SK-N-SH (cell line): ENCODE results near the gene TAF6. TPM values are rescaled to one million over a fixed set of nuclear protein-coding genes. Genes with fewer than 3 reads are reported as not detected.
A peak's percentile ranks its signal among the peaks of the same experiment; 100 is the strongest.

Source experiments
- CTCF ChIA-PET: fragments of 300-600, 350-600 bp; formaldehyde crosslinking; extraction: SDS; loops from one replicate; lab custom pipeline; 2021; lab: Yijun Ruan, JAX
- POLR2A ChIA-PET: fragments of 350-600 bp; sonication (Branson Sonifier 250); formaldehyde crosslinking; extraction: SDS; loops from one replicate; lab custom pipeline; 2020; ENCODE audit warnings: antibody characterized with exemption, inconsistent platforms; lab: Yijun Ruan, JAX
- DNase-seq: peaks from one replicate; pipeline ENCODE4 v3.0.0; 2012
- H2AFZ ChIP-seq: fragments of 200-600 bp; sonication (generic); 2 replicates; pipeline ENCODE4 v1.8.1; 2016; ENCODE audit warnings: antibody characterized with exemption, mild to moderate bottlenecking, low read depth
- H3F3A ChIP-seq: fragments of 200-600 bp; sonication (generic); replicated peaks from 2 replicates; pipeline ENCODE3; 2016; ENCODE audit warnings: antibody characterized with exemption, mild to moderate bottlenecking; ENCODE audit not compliant: insufficient read depth
- H3K27ac ChIP-seq, 2 experiments: fragments of 200-500 bp in 1 of 2; fragments of 200-600 bp in 1 of 2; sonication (Bioruptor generic) in 1 of 2; sonication (generic), shearing (Covaris generic) in 1 of 2; 2 replicates each; pipeline versions ENCODE4 v1.5.1 to v1.6.1; 2014 to 2016; ENCODE audit warnings: low read depth in 2 of 2, inconsistent platforms in 1 of 2, low read length in 1 of 2, mild to moderate bottlenecking in 1 of 2, mixed read lengths in 1 of 2
- H3K27me3 ChIP-seq: fragments of 200-600 bp; sonication (generic), shearing (Covaris generic); 2 replicates; pipeline ENCODE4 v1.6.1; 2016; ENCODE audit warnings: mixed run types; ENCODE audit not compliant: insufficient read depth
- H3K36me3 ChIP-seq, 2 experiments: fragments of 200-500 bp in 1 of 2; fragments of 200-600 bp in 1 of 2; sonication (Bioruptor generic) in 1 of 2; sonication (generic) in 1 of 2; replicated peaks in 1 of 2; 2 replicates each; pipeline versions ENCODE3 to v1.5.1; 2014 to 2016; ENCODE audit warnings: low read length in 1 of 2, mild to moderate bottlenecking in 1 of 2; ENCODE audit not compliant: insufficient read depth in 2 of 2, control insufficient read depth in 1 of 2
- H3K4me1 ChIP-seq, 2 experiments: fragments of 200-500 bp in 1 of 2; fragments of 200-600 bp in 1 of 2; sonication (Bioruptor generic) in 1 of 2; sonication (generic), shearing (Covaris generic) in 1 of 2; 2 replicates each; pipeline versions ENCODE4 v1.5.1 to v1.6.1; 2014 to 2016; ENCODE audit warnings: low read depth in 1 of 2, low read length in 1 of 2, mixed run types in 1 of 2; ENCODE audit not compliant: insufficient read depth in 2 of 2, control insufficient read depth in 1 of 2
- H3K4me2 ChIP-seq: fragments of 200-600 bp; sonication (generic), shearing (Covaris generic); 2 replicates; pipeline ENCODE4 v1.6.1; 2017; ENCODE audit warnings: mixed run types
- H3K4me3 ChIP-seq, 2 experiments: fragments of 200-500 bp in 1 of 2; fragments of 200-600 bp in 1 of 2; sonication (Bioruptor generic) in 1 of 2; sonication (generic), shearing (Covaris generic) in 1 of 2; 2 replicates each; pipeline versions ENCODE4 v1.5.1 to v1.8.1; 2014 to 2016; ENCODE audit warnings: low read depth in 2 of 2, inconsistent platforms in 1 of 2, low read length in 1 of 2, mild to moderate bottlenecking in 1 of 2, mixed read lengths in 1 of 2, moderate library complexity in 1 of 2
- H3K79me2 ChIP-seq: fragments of 200-600 bp; sonication (generic); 2 replicates; pipeline ENCODE4 v1.8.1; 2017; ENCODE audit warnings: mild to moderate bottlenecking; ENCODE audit not compliant: insufficient read depth
- H3K9ac ChIP-seq: fragments of 200-600 bp; sonication (generic); 2 replicates; pipeline ENCODE4 v1.6.1; 2017; ENCODE audit warnings: mixed run types
- H3K9me2 ChIP-seq: fragments of 200-600 bp; sonication (generic); 2 replicates; pipeline ENCODE4 v1.6.1; 2017; ENCODE audit warnings: mixed run types
- H3K9me3 ChIP-seq: fragments of 200-600 bp; sonication (generic); 2 replicates; pipeline ENCODE4 v1.6.1; 2017; ENCODE audit warnings: mixed run types, mild to moderate bottlenecking, moderate library complexity
- H4K20me1 ChIP-seq: fragments of 200-600 bp; sonication (generic); 2 replicates; pipeline ENCODE4 v1.6.1; 2017; ENCODE audit warnings: mild to moderate bottlenecking, mixed run types; ENCODE audit not compliant: insufficient read depth
- CHD2 ChIP-seq: fragments of 150-350 bp; IDR thresholded peaks from 2 replicates; pipeline ENCODE4 v1.6.1; 2018; ENCODE audit warnings: low read length; ENCODE audit not compliant: partially characterized antibody
- EZH2phosphoT487 ChIP-seq: fragments of 200-600 bp; sonication (generic); IDR thresholded peaks from 2 replicates; pipeline ENCODE4 v1.6.1; 2017; ENCODE audit warnings: low read depth, mixed run types, mild to moderate bottlenecking, antibody characterized with exemption, moderate library complexity, borderline replicate concordance
- FOSL2 ChIP-seq: IDR thresholded peaks from 2 replicates; pipeline ENCODE4 v1.4.0; 2012; ENCODE audit warnings: low read depth, mild to moderate bottlenecking, moderate library complexity, borderline replicate concordance
- FOXJ3 ChIP-seq: sonication (generic); formaldehyde crosslinking; IDR thresholded peaks from 2 replicates; pipeline ENCODE4 v1.5.1; 2020; ENCODE audit warnings: mild to moderate bottlenecking, missing genetic modification reagents
- FOXM1 ChIP-seq: IDR thresholded peaks from 2 replicates; pipeline ENCODE4 v1.4.0; 2012; ENCODE audit warnings: low read depth, mild to moderate bottlenecking
- GABPA ChIP-seq: IDR thresholded peaks from 2 replicates; pipeline ENCODE4 v1.4.0; 2012; ENCODE audit warnings: low read depth, mild to moderate bottlenecking
- MEF2A ChIP-seq: IDR thresholded peaks from 2 replicates; pipeline ENCODE4 v1.4.0; 2012; ENCODE audit warnings: low read depth, borderline replicate concordance
- NFIC ChIP-seq: IDR thresholded peaks from 2 replicates; pipeline ENCODE4 v1.4.0; 2012; ENCODE audit warnings: borderline replicate concordance
- POLR2AphosphoS5 ChIP-seq: IDR thresholded peaks from 2 replicates; pipeline ENCODE4 v1.6.1; 2012; ENCODE audit warnings: low read depth, low read length
- RAD21 ChIP-seq: IDR thresholded peaks from 2 replicates; pipeline ENCODE4 v1.6.1; 2012; ENCODE audit warnings: mild to moderate bottlenecking, low read length
- RFX5 ChIP-seq: IDR thresholded peaks from 2 replicates; pipeline ENCODE4 v1.6.1; 2012; ENCODE audit warnings: mild to moderate bottlenecking, improper control_type of control experiment, low read length
- SIN3A ChIP-seq: IDR thresholded peaks from 2 replicates; pipeline ENCODE4 v1.6.1; 2012; ENCODE audit warnings: low read depth, mild to moderate bottlenecking, low read length, moderate library complexity, borderline replicate concordance
- SMC3 ChIP-seq: IDR thresholded peaks from 2 replicates; pipeline ENCODE4 v1.6.1; 2012; ENCODE audit warnings: low read depth, low read length, improper control_type of control experiment
- TAF1 ChIP-seq: IDR thresholded peaks from 2 replicates; pipeline ENCODE4 v1.6.1; 2012; ENCODE audit warnings: low read depth, mild to moderate bottlenecking, low read length, moderate library complexity, borderline replicate concordance
- TEAD4 ChIP-seq: IDR thresholded peaks from 2 replicates; pipeline ENCODE4 v1.4.0; 2012; ENCODE audit warnings: mild to moderate bottlenecking, borderline replicate concordance; ENCODE audit not compliant: insufficient read depth
- YY1 ChIP-seq: IDR thresholded peaks from 2 replicates; pipeline ENCODE4 v1.4.0; 2012; ENCODE audit warnings: low read depth, mild to moderate bottlenecking
- WGBS: methylation state at CpG from one replicate; pipeline ENCODE4 v1.1.6; 2017; ENCODE audit warnings: low lambda C conversion rate; 5-methylcytosine and 5-hydroxymethylcytosine counted together
- polyA plus RNA-seq, 3 experiments: library from polyadenylated mRNA; depleted of rRNA; stranded (reverse); fragments of >200 nt; gene quantifications; 2 replicates each; pipeline ENCODE4 v1.2.3, GENCODE V29; 2012
- TF ChIP-seq, protein P1 (sequence below): IDR thresholded peaks from 2 replicates; pipeline ENCODE4 v1.6.1; 2012; ENCODE audit warnings: mild to moderate bottlenecking, low read depth, low read length, moderate library complexity
- TF ChIP-seq, protein P2 (sequence below): IDR thresholded peaks from 2 replicates; pipeline ENCODE4 v1.4.0; 2012; ENCODE audit warnings: low read depth
- TF ChIP-seq, protein P3 (sequence below): IDR thresholded peaks from 2 replicates; pipeline ENCODE4; 2012
- TF ChIP-seq, protein P4 (sequence below): IDR thresholded peaks from 2 replicates; pipeline ENCODE4 v1.4.0; 2012; ENCODE audit warnings: low read depth, borderline replicate concordance

TAF6 gene
- polyA plus RNA-seq, 1 of the 3 experiments (the other 2 are of a cell fraction) = 70.5 TPM

DNA sequence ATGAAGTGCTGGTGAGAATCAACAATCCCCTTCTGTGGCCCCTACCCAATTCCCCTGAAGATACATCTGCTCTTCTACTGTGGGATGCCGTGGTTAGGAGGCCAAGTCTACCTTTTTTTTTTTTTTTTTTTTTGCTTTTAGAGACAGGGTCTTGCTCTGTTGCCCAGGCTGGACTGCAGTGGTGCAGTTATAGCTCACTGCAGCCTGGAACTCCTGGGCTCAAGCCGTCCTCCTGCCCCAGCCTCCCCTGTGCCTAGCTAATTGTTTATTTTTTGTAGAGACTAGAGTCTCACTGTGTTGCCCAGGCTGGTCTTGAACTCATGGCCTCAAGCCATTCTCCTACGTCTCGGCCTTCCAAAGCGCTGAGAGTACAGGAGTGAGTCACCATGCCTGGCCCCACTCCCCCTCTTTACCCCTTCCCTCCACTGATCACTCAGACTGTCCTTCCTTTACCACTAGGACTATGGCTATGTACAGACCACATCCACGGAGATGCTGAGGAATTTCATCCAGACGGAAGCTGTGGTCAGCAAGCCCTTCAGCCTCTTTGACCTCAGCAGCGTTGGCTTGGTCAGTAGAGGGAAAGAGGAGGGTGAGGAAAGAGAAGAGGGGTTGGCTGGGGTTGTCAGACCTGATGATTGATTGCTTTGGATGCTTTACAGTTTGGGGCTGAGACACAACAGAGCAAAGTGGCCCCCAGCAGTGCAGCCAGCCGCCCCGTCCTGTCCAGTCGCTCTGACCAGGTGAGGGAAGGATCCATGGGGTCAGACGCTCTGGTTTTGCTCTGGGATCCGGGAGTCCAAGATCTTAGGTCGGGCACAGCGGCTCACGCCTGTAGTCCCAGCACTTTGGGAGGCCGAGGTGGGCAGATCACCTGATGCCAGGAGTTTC, 16.0 kb downstream of the TAF6 start (continued):
- TF ChIP-seq NFIC (peak; percentile 5; the same call in 1 of the 2 replicates), TEAD4 (no peak)

DNA sequence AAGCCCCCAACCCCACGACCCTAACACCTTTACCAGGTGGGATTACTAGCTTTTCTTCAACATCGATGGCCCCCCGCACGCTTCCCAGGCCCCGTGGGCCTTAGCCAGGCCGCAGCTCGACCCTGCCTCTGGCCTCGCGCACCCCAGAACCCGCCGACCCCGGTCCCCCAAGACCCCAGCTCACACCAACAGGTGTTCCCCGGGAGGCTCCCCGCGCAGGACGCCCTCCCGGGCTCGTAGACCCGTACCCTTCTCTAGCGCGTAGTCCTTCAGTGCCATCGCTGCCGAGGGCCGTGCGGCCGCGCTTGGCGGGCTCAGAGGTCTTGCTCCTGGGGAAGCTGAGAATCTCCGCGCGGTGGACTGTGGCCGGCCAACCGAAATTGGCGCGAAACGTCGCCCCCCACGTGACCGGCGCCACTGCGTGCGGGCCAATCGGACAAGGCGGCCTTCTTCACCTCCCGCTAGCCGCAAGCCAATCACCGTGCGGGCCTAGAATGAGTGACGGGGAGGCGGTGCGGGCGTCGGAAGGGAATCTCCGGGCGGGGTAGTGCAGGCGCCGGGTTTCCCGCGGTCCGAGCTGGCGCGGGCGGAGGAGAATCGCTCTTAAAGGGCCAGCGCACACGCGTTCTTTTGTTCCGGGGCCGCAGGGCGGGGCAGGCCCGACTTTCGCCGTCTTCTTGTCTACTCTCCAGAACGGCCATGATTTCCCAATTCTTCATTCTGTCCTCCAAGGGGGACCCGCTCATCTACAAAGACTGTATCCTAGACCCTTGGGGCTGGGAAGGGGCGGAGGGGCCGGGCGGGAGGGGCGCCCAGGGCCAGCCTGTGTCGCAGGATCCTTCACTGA, 17.9 kb downstream of the TAF6 start, which contains the start of the genes AP4M1 and MCM7:
AP4M1 (plus strand) TSS at position 628 of the 847 bp plus-strand sequence; CDS start at position 700, 72 bp downstream.
MCM7 (minus strand) TSS at position 382 of the 847 bp plus-strand sequence; CDS start at position 279, 103 bp downstream.
- ChIA-PET POLR2A (interaction anchor here (0.6 to 4.2 kb wide), 29 partner anchors 9 to 1116 kb away, joined by 3 to 98 read pairs (median 4); partner anchors contain the start of genes ATP5MF, CNPY4, COPS6 and GPC2), CTCF (interaction anchor here (0.6 to 5.4 kb wide), 11 partner anchors 10 to 172 kb away, joined by 3 to 74 read pairs (median 4); partner anchors contain the start of genes GJC3, MBLAC1 and ZNF3)
- H3K9me3 ChIP-seq = no peaks in the 10 kb centered on the region
- peaks cover 63% of the 10 kb centered on the region for H3K79me2 ChIP-seq
- peak within 1 kb of the TSS; percentile 98 for H3K9ac ChIP-seq
- H3K27me3 ChIP-seq = no peaks in the 10 kb centered on the region
- 0% methylated on average over 53 of the region's 80 CpGs for WGBS
- no peaks in the 10 kb centered on the region for H3K9me2 ChIP-seq
- peaks cover 43 to 44% of the 10 kb centered on the region in 2 experiments for H3K36me3 ChIP-seq
- H2AFZ ChIP-seq = peak within 1 kb of the TSS; percentile 73
- peak; percentile 97 for DNase-seq
- peak within 1 kb of the TSS; percentile 70 to 99 for H3K4me3 ChIP-seq
- H3K27ac ChIP-seq = peak within 1 kb of the TSS; percentile 94 to 95
- peaks cover 7% of the 10 kb centered on the region for H4K20me1 ChIP-seq
- peaks cover 24 to 33% of the 10 kb centered on the region in 2 experiments for H3K4me1 ChIP-seq
- H3K4me2 ChIP-seq = peak within 1 kb of the TSS; percentile 100
- peaks cover 33% of the 10 kb centered on the region for H3F3A ChIP-seq
- no peak for TF ChIP-seq RAD21
- peak; percentile 60; the same call in 1 of the 2 replicates for TF ChIP-seq FOXJ3 (CRISPR knock-in tag)
- TF ChIP-seq, protein P1, sequence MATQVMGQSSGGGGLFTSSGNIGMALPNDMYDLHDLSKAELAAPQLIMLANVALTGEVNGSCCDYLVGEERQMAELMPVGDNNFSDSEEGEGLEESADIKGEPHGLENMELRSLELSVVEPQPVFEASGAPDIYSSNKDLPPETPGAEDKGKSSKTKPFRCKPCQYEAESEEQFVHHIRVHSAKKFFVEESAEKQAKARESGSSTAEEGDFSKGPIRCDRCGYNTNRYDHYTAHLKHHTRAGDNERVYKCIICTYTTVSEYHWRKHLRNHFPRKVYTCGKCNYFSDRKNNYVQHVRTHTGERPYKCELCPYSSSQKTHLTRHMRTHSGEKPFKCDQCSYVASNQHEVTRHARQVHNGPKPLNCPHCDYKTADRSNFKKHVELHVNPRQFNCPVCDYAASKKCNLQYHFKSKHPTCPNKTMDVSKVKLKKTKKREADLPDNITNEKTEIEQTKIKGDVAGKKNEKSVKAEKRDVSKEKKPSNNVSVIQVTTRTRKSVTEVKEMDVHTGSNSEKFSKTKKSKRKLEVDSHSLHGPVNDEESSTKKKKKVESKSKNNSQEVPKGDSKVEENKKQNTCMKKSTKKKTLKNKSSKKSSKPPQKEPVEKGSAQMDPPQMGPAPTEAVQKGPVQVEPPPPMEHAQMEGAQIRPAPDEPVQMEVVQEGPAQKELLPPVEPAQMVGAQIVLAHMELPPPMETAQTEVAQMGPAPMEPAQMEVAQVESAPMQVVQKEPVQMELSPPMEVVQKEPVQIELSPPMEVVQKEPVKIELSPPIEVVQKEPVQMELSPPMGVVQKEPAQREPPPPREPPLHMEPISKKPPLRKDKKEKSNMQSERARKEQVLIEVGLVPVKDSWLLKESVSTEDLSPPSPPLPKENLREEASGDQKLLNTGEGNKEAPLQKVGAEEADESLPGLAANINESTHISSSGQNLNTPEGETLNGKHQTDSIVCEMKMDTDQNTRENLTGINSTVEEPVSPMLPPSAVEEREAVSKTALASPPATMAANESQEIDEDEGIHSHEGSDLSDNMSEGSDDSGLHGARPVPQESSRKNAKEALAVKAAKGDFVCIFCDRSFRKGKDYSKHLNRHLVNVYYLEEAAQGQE = no peak
- TF ChIP-seq NFIC = peak; percentile 35; the same call in 1 of the 2 replicates
- no peak; the same call in 1 of the 2 replicates for TF ChIP-seq FOXM1
- no peak for TF ChIP-seq EZH2phosphoT487
- TF ChIP-seq, protein P2, sequence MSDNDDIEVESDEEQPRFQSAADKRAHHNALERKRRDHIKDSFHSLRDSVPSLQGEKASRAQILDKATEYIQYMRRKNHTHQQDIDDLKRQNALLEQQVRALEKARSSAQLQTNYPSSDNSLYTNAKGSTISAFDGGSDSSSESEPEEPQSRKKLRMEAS = peak; percentile 96
- peak; percentile 92 for TF ChIP-seq CHD2
- 0 out of 2 replicates have a peak, but pooled peaks have one; percentile 14 for TF ChIP-seq TEAD4
- TF ChIP-seq MEF2A = no peak
- TF ChIP-seq TAF1 = peak; percentile 76; the same call in 1 of the 2 replicates
- no peak for TF ChIP-seq SMC3
- TF ChIP-seq POLR2AphosphoS5 = peak; percentile 88
- peak; percentile 37; the same call in 1 of the 2 replicates for TF ChIP-seq YY1
- TF ChIP-seq, protein P3, sequence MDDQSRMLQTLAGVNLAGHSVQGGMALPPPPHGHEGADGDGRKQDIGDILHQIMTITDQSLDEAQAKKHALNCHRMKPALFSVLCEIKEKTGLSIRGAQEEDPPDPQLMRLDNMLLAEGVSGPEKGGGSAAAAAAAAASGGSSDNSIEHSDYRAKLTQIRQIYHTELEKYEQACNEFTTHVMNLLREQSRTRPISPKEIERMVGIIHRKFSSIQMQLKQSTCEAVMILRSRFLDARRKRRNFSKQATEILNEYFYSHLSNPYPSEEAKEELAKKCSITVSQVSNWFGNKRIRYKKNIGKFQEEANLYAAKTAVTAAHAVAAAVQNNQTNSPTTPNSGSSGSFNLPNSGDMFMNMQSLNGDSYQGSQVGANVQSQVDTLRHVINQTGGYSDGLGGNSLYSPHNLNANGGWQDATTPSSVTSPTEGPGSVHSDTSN = peak; percentile 100
- peak; percentile 65 for TF ChIP-seq GABPA
- peak; percentile 54; the same call in 1 of the 2 replicates for TF ChIP-seq RFX5
- TF ChIP-seq, protein P4, sequence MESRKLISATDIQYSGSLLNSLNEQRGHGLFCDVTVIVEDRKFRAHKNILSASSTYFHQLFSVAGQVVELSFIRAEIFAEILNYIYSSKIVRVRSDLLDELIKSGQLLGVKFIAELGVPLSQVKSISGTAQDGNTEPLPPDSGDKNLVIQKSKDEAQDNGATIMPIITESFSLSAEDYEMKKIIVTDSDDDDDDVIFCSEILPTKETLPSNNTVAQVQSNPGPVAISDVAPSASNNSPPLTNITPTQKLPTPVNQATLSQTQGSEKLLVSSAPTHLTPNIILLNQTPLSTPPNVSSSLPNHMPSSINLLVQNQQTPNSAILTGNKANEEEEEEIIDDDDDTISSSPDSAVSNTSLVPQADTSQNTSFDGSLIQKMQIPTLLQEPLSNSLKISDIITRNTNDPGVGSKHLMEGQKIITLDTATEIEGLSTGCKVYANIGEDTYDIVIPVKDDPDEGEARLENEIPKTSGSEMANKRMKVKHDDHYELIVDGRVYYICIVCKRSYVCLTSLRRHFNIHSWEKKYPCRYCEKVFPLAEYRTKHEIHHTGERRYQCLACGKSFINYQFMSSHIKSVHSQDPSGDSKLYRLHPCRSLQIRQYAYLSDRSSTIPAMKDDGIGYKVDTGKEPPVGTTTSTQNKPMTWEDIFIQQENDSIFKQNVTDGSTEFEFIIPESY = no peak
- peak; percentile 98 for TF ChIP-seq SIN3A
- TF ChIP-seq FOSL2 = no peak; the same call in 1 of the 2 replicates
